HepG2 (cell line): ENCODE data around the gene RPS6KB1. TPM values are rescaled to one million over a fixed set of nuclear protein-coding genes. Genes with fewer than 3 reads are reported as not detected.
A peak's percentile ranks its signal among the peaks of the same experiment; 100 is the strongest.

Source experiments
- HNRNPH1 ChIP-seq: fragments of 200-400 bp; formaldehyde crosslinking; optimal IDR thresholded peaks from 2 replicates; pipeline ENCODE3; 2017; ENCODE audit warnings: mild to moderate bottlenecking, low read depth, low read length
- IKZF4 ChIP-seq: sonication (generic); formaldehyde crosslinking; IDR thresholded peaks from 2 replicates; pipeline ENCODE4 v1.5.1; 2020; ENCODE audit warnings: borderline replicate concordance, mild to moderate bottlenecking, low read depth, missing genetic modification reagents; ENCODE audit errors: not compliant biosample characterization
- MAFF ChIP-seq: IDR thresholded peaks from 2 replicates; pipeline ENCODE4 v1.6.1; 2011; ENCODE audit warnings: low read depth, low read length, improper control_type of control experiment
- MED13 ChIP-seq: sonication (generic); formaldehyde crosslinking; IDR thresholded peaks from 2 replicates; pipeline ENCODE4 v1.5.0; 2020; ENCODE audit warnings: missing genetic modification reagents
- PRDM15 ChIP-seq: sonication (generic); formaldehyde crosslinking; IDR thresholded peaks from 2 replicates; pipeline ENCODE4 v1.4.0; 2020; ENCODE audit warnings: missing genetic modification reagents
- SMARCE1 ChIP-seq: fragments of 450-650 bp; IDR thresholded peaks from 2 replicates; pipeline ENCODE4 v1.6.1; 2017; ENCODE audit warnings: borderline replicate concordance
- SP5 ChIP-seq: IDR thresholded peaks from 2 replicates; pipeline ENCODE4 v1.6.1; 2016; ENCODE audit warnings: low read depth, borderline replicate concordance
- ZBTB46 ChIP-seq: sonication (generic); formaldehyde crosslinking; IDR thresholded peaks from 2 replicates; pipeline ENCODE4 v1.4.0; 2020; ENCODE audit warnings: mild to moderate bottlenecking, missing genetic modification reagents, borderline replicate concordance
- ZKSCAN5 ChIP-seq: sonication (generic); formaldehyde crosslinking; IDR thresholded peaks from 2 replicates; pipeline ENCODE4 v1.5.1; 2020; ENCODE audit warnings: mild to moderate bottlenecking, missing genetic modification reagents
- ZNF160 ChIP-seq: sonication (generic); formaldehyde crosslinking; IDR thresholded peaks from 2 replicates; pipeline ENCODE4 v1.8.0; 2022; ENCODE audit warnings: mild to moderate bottlenecking, inconsistent platforms, missing genetic modification reagents
- ZNF207 ChIP-seq: fragments of 450-650 bp; IDR thresholded peaks from 2 replicates; pipeline ENCODE4 v1.6.1; 2016; ENCODE audit warnings: antibody characterized with exemption, borderline replicate concordance
- ZNF230 ChIP-seq: sonication (generic); formaldehyde crosslinking; IDR thresholded peaks from 2 replicates; pipeline ENCODE4 v1.4.0; 2020; ENCODE audit warnings: mild to moderate bottlenecking, missing genetic modification reagents
- ZNF232 ChIP-seq: sonication (generic); formaldehyde crosslinking; IDR thresholded peaks from 2 replicates; pipeline ENCODE4 v1.4.0; 2020; ENCODE audit warnings: missing genetic modification reagents, borderline replicate concordance
- ZNF709 ChIP-seq: sonication (generic); formaldehyde crosslinking; IDR thresholded peaks from 2 replicates; pipeline ENCODE4 v1.5.0; 2020; ENCODE audit warnings: mild to moderate bottlenecking, missing genetic modification reagents
- ZNF780A ChIP-seq: sonication (generic); formaldehyde crosslinking; IDR thresholded peaks from 2 replicates; pipeline ENCODE4 v1.8.0; 2022; ENCODE audit warnings: mild to moderate bottlenecking, missing genetic modification reagents, moderate library complexity
- polyA plus RNA-seq, 8 experiments: library from polyadenylated mRNA; depleted of rRNA in 3 of 8; stranded (reverse) in 7 of 8; unstranded in 1 of 8; fragments of >200 nt; fragmentation: Illumina TruSeq in 4 of 8; extraction: Trizol in 4 of 8; gene quantifications; 2 replicates each; pipeline versions ENCODE4 v1.2.1 to v1.2.3, GENCODE V29; 2011 to 2016; ENCODE audit warnings: low read depth in 4 of 8, missing spikeins in 1 of 8, mixed read lengths in 1 of 8; ENCODE audit not compliant: insufficient read depth in 1 of 8
- total RNA-seq, 5 experiments: library from RNA; depleted of rRNA; stranded (reverse); fragments of >200 nt; fragmentation: Illumina TruSeq; extraction: Trizol; gene quantifications; 2 replicates each; pipeline ENCODE4 v1.2.3, GENCODE V29; 2016; ENCODE audit warnings: low read depth in 1 of 5
- TF ChIP-seq, protein P1 (sequence below): sonication (generic); formaldehyde crosslinking; IDR thresholded peaks from 2 replicates; pipeline ENCODE4 v1.5.0; 2020; ENCODE audit warnings: mild to moderate bottlenecking, missing genetic modification reagents, borderline replicate concordance
- TF ChIP-seq, protein P2 (sequence below): sonication (generic); formaldehyde crosslinking; IDR thresholded peaks from 2 replicates; pipeline ENCODE4 v1.8.0; 2022; ENCODE audit warnings: mild to moderate bottlenecking, missing genetic modification reagents

The RPS6KB1 gene
- total and polyA plus RNA-seq, 2 of the 13 experiments (the other 11 are each of a cell fraction or from before 2014, with no cell fraction given): 16.5 to 42.2 TPM

DNA sequence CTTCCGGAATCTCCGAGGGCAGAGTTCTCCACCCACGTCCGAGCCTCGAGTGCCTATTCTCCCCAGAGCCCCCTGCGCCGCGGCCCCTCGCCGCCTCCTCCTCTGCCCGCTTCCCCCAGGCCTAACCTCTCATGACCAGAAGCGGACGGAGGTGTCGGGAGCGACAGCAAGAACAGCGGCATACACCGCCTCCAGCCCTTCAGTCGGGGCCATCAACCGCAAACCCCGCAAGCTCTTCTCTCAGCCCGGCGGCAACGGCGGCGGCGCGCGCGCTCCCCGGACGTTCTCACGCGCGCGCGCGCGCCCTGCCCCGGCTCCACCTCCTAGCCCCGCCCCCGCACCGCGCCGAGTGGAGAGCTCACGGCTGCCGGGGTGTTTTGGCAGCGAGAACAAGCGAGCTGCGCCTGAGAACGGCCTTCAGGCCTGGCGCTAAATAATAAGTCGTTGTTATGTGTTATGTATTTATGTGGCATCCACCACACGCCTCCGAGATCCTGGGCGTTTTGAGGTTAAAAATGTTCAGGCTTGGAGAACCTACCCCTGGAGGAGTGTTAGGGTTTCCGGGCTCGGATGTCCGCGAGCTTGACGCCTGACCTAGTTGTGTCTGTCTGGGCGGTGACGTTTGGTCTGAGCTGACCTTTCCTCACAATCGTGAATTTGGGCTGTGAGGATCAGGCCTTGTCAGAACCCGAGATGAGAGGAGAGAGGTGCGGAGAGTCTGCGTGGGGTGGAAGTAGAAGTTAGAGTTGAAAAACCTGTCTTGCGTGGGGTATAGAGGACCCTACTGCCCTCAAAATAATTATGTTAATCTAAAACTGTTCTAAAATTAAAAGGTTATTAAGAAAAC, 71.8 kb downstream of the RPS6KB1 start, which contains the start of gene RNFT1 (continued):
- no peak for TF ChIP-seq ZBTB46 (CRISPR knock-in tag)
- peak; percentile 85 for TF ChIP-seq SP5 (CRISPR knock-in tag)
- TF ChIP-seq PRDM15 (CRISPR knock-in tag): no peak
- no peak for TF ChIP-seq MED13 (CRISPR knock-in tag)
- TF ChIP-seq, protein P1, sequence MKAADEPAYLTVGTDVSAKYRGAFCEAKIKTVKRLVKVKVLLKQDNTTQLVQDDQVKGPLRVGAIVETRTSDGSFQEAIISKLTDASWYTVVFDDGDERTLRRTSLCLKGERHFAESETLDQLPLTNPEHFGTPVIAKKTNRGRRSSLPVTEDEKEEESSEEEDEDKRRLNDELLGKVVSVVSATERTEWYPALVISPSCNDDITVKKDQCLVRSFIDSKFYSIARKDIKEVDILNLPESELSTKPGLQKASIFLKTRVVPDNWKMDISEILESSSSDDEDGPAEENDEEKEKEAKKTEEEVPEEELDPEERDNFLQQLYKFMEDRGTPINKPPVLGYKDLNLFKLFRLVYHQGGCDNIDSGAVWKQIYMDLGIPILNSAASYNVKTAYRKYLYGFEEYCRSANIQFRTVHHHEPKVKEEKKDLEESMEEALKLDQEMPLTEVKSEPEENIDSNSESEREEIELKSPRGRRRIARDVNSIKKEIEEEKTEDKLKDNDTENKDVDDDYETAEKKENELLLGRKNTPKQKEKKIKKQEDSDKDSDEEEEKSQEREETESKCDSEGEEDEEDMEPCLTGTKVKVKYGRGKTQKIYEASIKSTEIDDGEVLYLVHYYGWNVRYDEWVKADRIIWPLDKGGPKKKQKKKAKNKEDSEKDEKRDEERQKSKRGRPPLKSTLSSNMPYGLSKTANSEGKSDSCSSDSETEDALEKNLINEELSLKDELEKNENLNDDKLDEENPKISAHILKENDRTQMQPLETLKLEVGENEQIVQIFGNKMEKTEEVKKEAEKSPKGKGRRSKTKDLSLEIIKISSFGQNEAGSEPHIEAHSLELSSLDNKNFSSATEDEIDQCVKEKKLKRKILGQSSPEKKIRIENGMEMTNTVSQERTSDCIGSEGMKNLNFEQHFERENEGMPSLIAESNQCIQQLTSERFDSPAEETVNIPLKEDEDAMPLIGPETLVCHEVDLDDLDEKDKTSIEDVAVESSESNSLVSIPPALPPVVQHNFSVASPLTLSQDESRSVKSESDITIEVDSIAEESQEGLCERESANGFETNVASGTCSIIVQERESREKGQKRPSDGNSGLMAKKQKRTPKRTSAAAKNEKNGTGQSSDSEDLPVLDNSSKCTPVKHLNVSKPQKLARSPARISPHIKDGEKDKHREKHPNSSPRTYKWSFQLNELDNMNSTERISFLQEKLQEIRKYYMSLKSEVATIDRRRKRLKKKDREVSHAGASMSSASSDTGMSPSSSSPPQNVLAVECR (CRISPR knock-in tag): peak; percentile 89
- TF ChIP-seq ZNF232 (CRISPR knock-in tag): peak; percentile 62; the same call in 1 of the 2 replicates
- no peak for TF ChIP-seq ZNF780A (CRISPR knock-in tag)
- TF ChIP-seq SMARCE1: no peak
- peak; percentile 87 for TF ChIP-seq IKZF4 (CRISPR knock-in tag)
- TF ChIP-seq, protein P2, sequence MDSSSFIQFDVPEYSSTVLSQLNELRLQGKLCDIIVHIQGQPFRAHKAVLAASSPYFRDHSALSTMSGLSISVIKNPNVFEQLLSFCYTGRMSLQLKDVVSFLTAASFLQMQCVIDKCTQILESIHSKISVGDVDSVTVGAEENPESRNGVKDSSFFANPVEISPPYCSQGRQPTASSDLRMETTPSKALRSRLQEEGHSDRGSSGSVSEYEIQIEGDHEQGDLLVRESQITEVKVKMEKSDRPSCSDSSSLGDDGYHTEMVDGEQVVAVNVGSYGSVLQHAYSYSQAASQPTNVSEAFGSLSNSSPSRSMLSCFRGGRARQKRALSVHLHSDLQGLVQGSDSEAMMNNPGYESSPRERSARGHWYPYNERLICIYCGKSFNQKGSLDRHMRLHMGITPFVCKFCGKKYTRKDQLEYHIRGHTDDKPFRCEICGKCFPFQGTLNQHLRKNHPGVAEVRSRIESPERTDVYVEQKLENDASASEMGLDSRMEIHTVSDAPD: no peak
- TF ChIP-seq ZNF207: no peak
- TF ChIP-seq ZNF160 (CRISPR knock-in tag): 0 out of 2 replicates have a peak, but pooled peaks have one; percentile 51
- TF ChIP-seq ZNF709 (CRISPR knock-in tag): peak; percentile 70
- TF ChIP-seq HNRNPH1: no peak
- no peak for TF ChIP-seq ZKSCAN5
- no peak for TF ChIP-seq MAFF
- TF ChIP-seq ZNF230 (CRISPR knock-in tag): peak; percentile 63; the same call in 1 of the 2 replicates
